H1 (cell line): ENCODE data around the gene GTF3C5. TPM values are rescaled to one million over a fixed set of nuclear protein-coding genes. Genes with fewer than 3 reads are reported as not detected.

Source experiments
- CTCF ChIA-PET: fragments of 300-600 bp; sonication (Branson Sonifier 250); formaldehyde crosslinking; loops from one replicate; lab custom pipeline; 2021; ENCODE audit not compliant: partially characterized antibody; lab: Charles Lee
- POLR2A ChIA-PET: fragments of 300-600 bp; sonication (Branson Sonifier 250); formaldehyde crosslinking; loops from one replicate; lab custom pipeline; 2021; ENCODE audit warnings: inconsistent platforms; ENCODE audit not compliant: partially characterized antibody; lab: Charles Lee
- DNase-seq, 2 experiments: peaks; one replicate each; pipeline versions ENCODE4 v3.0.0 to v3.0.0-alpha.2; 2010 to 2022; ENCODE audit warnings: low spot score in 2 of 2, low read depth in 1 of 2, mixed read lengths in 1 of 2
- FAIRE-seq: peaks from 2 replicates; lab custom pipeline; 2011; peaks lifted over from hg19 to GRCh38; lab: Jason Lieb, UNC
- H2AFZ ChIP-seq: 2 replicates; pipeline ENCODE4 v1.8.1; 2012; ENCODE audit warnings: low read length, inconsistent platforms
- H2AK5ac ChIP-seq: 2 replicates; pipeline ENCODE4 v1.6.1; 2013; ENCODE audit warnings: low read depth, low read length
- H2BK120ac ChIP-seq: replicated peaks from 2 replicates; pipeline ENCODE3; 2013; ENCODE audit warnings: low read depth, low read length, inconsistent platforms
- H2BK12ac ChIP-seq: 2 replicates; pipeline ENCODE4 v1.6.1; 2013; ENCODE audit warnings: low read depth, low read length
- H2BK15ac ChIP-seq: 2 replicates; pipeline ENCODE4 v1.6.1; 2013; ENCODE audit warnings: low read length
- H2BK20ac ChIP-seq: 2 replicates; pipeline ENCODE4 v1.6.1; 2013; ENCODE audit warnings: low read length
- H2BK5ac ChIP-seq: 2 replicates; pipeline ENCODE4 v1.6.1; 2013; ENCODE audit warnings: low read depth, low read length
- H3K14ac ChIP-seq: 2 replicates; pipeline ENCODE4 v1.6.1; 2013; ENCODE audit warnings: inconsistent platforms; ENCODE audit not compliant: insufficient read length
- H3K18ac ChIP-seq: 2 replicates; pipeline ENCODE4 v1.6.1; 2013; ENCODE audit warnings: low read length; ENCODE audit errors: extremely low read depth
- H3K23ac ChIP-seq: 2 replicates; pipeline ENCODE4 v1.6.1; 2013; ENCODE audit warnings: inconsistent platforms; ENCODE audit not compliant: insufficient read length
- H3K23me2 ChIP-seq: 2 replicates; pipeline ENCODE4 v1.6.1; 2013; ENCODE audit warnings: low read depth, low read length
- H3K27ac ChIP-seq: 2 replicates; pipeline ENCODE4 v1.6.1; 2011; ENCODE audit warnings: low read depth, low read length, inconsistent platforms
- H3K27me3 ChIP-seq, 4 experiments: replicated peaks in 1 of 4; 1 replicate in 1 of 4; 2 replicates in 3 of 4; pipeline versions ENCODE4 v1.6.1 to v1.8.1; 2011 to 2013; ENCODE audit warnings: low read length in 3 of 4, mild to moderate bottlenecking in 3 of 4, inconsistent platforms in 2 of 4, mixed read lengths in 2 of 4, moderate library complexity in 1 of 4; ENCODE audit not compliant: control insufficient read depth in 3 of 4, insufficient read depth in 3 of 4; ENCODE audit errors: extremely low read depth in 1 of 4
- H3K36me3 ChIP-seq, 4 experiments: 2 replicates each; pipeline versions ENCODE4 v1.6.1 to v1.8.1; 2011 to 2013; ENCODE audit warnings: mild to moderate bottlenecking in 4 of 4, low read length in 3 of 4, moderate library complexity in 2 of 4, control low read depth in 1 of 4, inconsistent platforms in 1 of 4; ENCODE audit not compliant: insufficient read depth in 4 of 4, control insufficient read depth in 2 of 4
- H3K4ac ChIP-seq: replicated peaks from 2 replicates; pipeline ENCODE3; 2013; ENCODE audit warnings: low read length, low read depth, mixed read lengths, inconsistent platforms; ENCODE audit not compliant: insufficient read length
- H3K4me1 ChIP-seq, 4 experiments: replicated peaks in 1 of 4; 1 replicate in 1 of 4; 2 replicates in 3 of 4; pipeline versions ENCODE4 v1.6.1 to v1.8.1; 2011 to 2013; ENCODE audit warnings: low read length in 3 of 4, inconsistent platforms in 2 of 4, mixed read lengths in 1 of 4; ENCODE audit not compliant: insufficient read depth in 4 of 4, control insufficient read depth in 3 of 4
- H3K4me2 ChIP-seq, 2 experiments: 2 replicates each; pipeline versions ENCODE4 v1.6.1 to v1.8.1; 2011 to 2013; ENCODE audit warnings: low read depth in 2 of 2, low read length in 2 of 2, control low read depth in 1 of 2, inconsistent platforms in 1 of 2, mild to moderate bottlenecking in 1 of 2; ENCODE audit not compliant: insufficient read depth in 1 of 2
- H3K4me3 ChIP-seq, 4 experiments: fragments of 200-600, 300-600 bp in 1 of 4; sonication (generic), shearing (Covaris generic), sonication (Bioruptor Twin) in 1 of 4; 2 replicates each; pipeline versions ENCODE4 v1.5.1 to v1.8.1; 2011 to 2016; ENCODE audit warnings: low read length in 4 of 4, low read depth in 3 of 4, control low read depth in 2 of 4, inconsistent platforms in 2 of 4, mild to moderate bottlenecking in 2 of 4, mixed read lengths in 1 of 4, moderate library complexity in 1 of 4; ENCODE audit not compliant: insufficient read depth in 2 of 4; ENCODE audit errors: extremely low read depth in 1 of 4
- H3K56ac ChIP-seq: replicated peaks from 2 replicates; pipeline ENCODE3; 2013; ENCODE audit warnings: low read depth, mild to moderate bottlenecking, mixed read lengths, low read length, inconsistent platforms; ENCODE audit not compliant: insufficient read length
- H3K79me1 ChIP-seq: 2 replicates; pipeline ENCODE4 v1.6.1; 2013; ENCODE audit warnings: low read depth, low read length, control low read depth
- H3K79me2 ChIP-seq, 2 experiments: 2 replicates each; pipeline versions ENCODE4 v1.6.1 to v1.8.1; 2012 to 2013; ENCODE audit warnings: low read length in 2 of 2, mild to moderate bottlenecking in 2 of 2, inconsistent platforms in 1 of 2; ENCODE audit not compliant: insufficient read depth in 2 of 2, control insufficient read depth in 1 of 2
- H3K9ac ChIP-seq, 4 experiments: replicated peaks in 1 of 4; 1 replicate in 1 of 4; 2 replicates in 3 of 4; pipeline versions ENCODE4 v1.6.1 to v1.8.1; 2011 to 2013; ENCODE audit warnings: low read depth in 3 of 4, low read length in 3 of 4, control low read depth in 2 of 4, mild to moderate bottlenecking in 2 of 4, moderate library complexity in 2 of 4, inconsistent platforms in 1 of 4; ENCODE audit errors: extremely low read depth in 1 of 4
- H3K9me3 ChIP-seq, 2 experiments: 2 replicates each; pipeline versions ENCODE4 v1.6.1 to v1.8.1; 2012 to 2013; ENCODE audit warnings: mild to moderate bottlenecking in 2 of 2, moderate library complexity in 2 of 2, control low read depth in 1 of 2, inconsistent platforms in 1 of 2, low read depth in 1 of 2, low read length in 1 of 2, mixed read lengths in 1 of 2; ENCODE audit not compliant: insufficient read depth in 2 of 2
- H4K20me1 ChIP-seq, 2 experiments: replicated peaks in 1 of 2; 2 replicates each; pipeline versions ENCODE3 to v1.8.1; 2011 to 2013; ENCODE audit warnings: inconsistent platforms in 2 of 2, low read length in 2 of 2, mild to moderate bottlenecking in 1 of 2; ENCODE audit not compliant: insufficient read depth in 2 of 2, control insufficient read depth in 1 of 2
- H4K5ac ChIP-seq: 2 replicates; pipeline ENCODE4 v1.6.1; 2013; ENCODE audit warnings: low read length, low read depth, mixed read lengths, inconsistent platforms; ENCODE audit not compliant: insufficient read length
- H4K8ac ChIP-seq: 2 replicates; pipeline ENCODE4 v1.8.0; 2013; ENCODE audit warnings: mild to moderate bottlenecking, moderate library complexity, low read length, inconsistent platforms; ENCODE audit not compliant: insufficient read depth; ENCODE audit errors: extremely low read depth
- H4K91ac ChIP-seq: replicated peaks from 2 replicates; pipeline ENCODE3; 2013; ENCODE audit warnings: low read length, mixed read lengths, inconsistent platforms; ENCODE audit not compliant: insufficient read length
- CEBPB ChIP-seq: IDR thresholded peaks from 2 replicates; pipeline ENCODE4 v1.6.1; 2012; ENCODE audit warnings: low read depth, low read length
- JUND ChIP-seq: IDR thresholded peaks from 2 replicates; pipeline ENCODE4 v1.6.1; 2011; ENCODE audit warnings: mild to moderate bottlenecking, improper control_type of control experiment, low read length
- POLR2A ChIP-seq, 2 experiments: IDR thresholded peaks; 1 replicate in 1 of 2; 2 replicates in 1 of 2; pipeline ENCODE4 v1.6.1; 2011; ENCODE audit warnings: low read depth in 2 of 2, low read length in 2 of 2, mild to moderate bottlenecking in 2 of 2; ENCODE audit errors: control extremely low read depth in 1 of 2
- SIX5 ChIP-seq: IDR thresholded peaks from 2 replicates; pipeline ENCODE4 v1.6.1; 2011; ENCODE audit warnings: mild to moderate bottlenecking, low read depth, low read length
- TAF7 ChIP-seq: optimal IDR thresholded peaks from 2 replicates; pipeline ENCODE3; 2011; ENCODE audit warnings: low read depth, mild to moderate bottlenecking, inconsistent platforms, low read length, moderate library complexity, borderline replicate concordance
- WGBS, 2 experiments: shearing (Covaris generic) in 1 of 2; methylation state at CpG; one replicate each; pipeline versions ENCODE4 v1.1.6 to v1.1.7; 2013 to 2015; ENCODE audit warnings: low lambda C conversion rate in 2 of 2, mixed read lengths in 2 of 2, inconsistent platforms in 1 of 2, low coverage in 1 of 2, missing lambda C conversion rate in 1 of 2; ENCODE audit not compliant: insufficient replicate concordance in 2 of 2, insufficient coverage in 1 of 2, insufficient read length in 1 of 2; ENCODE audit errors: extremely low coverage in 1 of 2, missing lambda C conversion rate in 1 of 2; 5-methylcytosine and 5-hydroxymethylcytosine counted together
- polyA plus RNA-seq, 7 experiments: library from polyadenylated mRNA; depleted of rRNA in 3 of 7; stranded (reverse) in 5 of 7; unstranded in 2 of 7; fragments of >200 nt in 5 of 7; fragments of 200-250 nt in 2 of 7; gene quantifications; 1 replicate in 5 of 7; 2 replicates in 1 of 7; 4 replicates in 1 of 7; pipeline versions ENCODE4 v1.2.1 to v1.2.3, GENCODE V29; 2011 to 2013; ENCODE audit warnings: missing spikeins in 2 of 7, mixed read lengths in 2 of 7
- total RNA-seq: library from RNA; stranded (reverse); fragmentation: NEBNext Ultra II Directional; extraction: Animal tissue kit (Norgen Biotek cat#: 25700); gene quantifications from 2 replicates; pipeline ENCODE4 v1.2.1, GENCODE V29; 2021

Gene GTF3C5
- total and polyA plus RNA-seq, 2 of the 8 experiments (the other 6 are each of a cell fraction or from before 2014, with no cell fraction given) = 78.7 to 87.1 TPM

GRCh38 chr9:133090187-133090586 is 59.4 kb downstream of the GTF3C5 start:
- Histone ChIP-seq H4K5ac (no peak overlapping the region), H2BK12ac (no peak overlapping the region), H4K8ac (no peak overlapping the region), H2BK15ac (no peak overlapping the region), H3K23ac (no peak overlapping the region), H3K18ac (no peak overlapping the region), H3K36me3 (no peaks in the 10 kb centered on the region), H2AK5ac (no peak overlapping the region), H3K9ac (no peak overlapping the region), H3K79me2 (no peaks in the 10 kb centered on the region), H3K4me3 (no peak overlapping the region), H3K56ac (no peak overlapping the region), H3K79me1 (no peaks in the 10 kb centered on the region), H4K20me1 (no peaks in the 10 kb centered on the region), H2BK120ac (no peak overlapping the region), H2AFZ (no peak overlapping the region), H3K27ac (no peak overlapping the region), H3K4me2 (no peak overlapping the region), H3K23me2 (no peaks in the 10 kb centered on the region), H3K27me3 (peaks cover 0 to 3% (median 0%) of the 10 kb centered on the region in 4 experiments; a peak in 1 of 7 replicates), H3K9me3 (no peaks in the 10 kb centered on the region), H2BK5ac (no peak overlapping the region), H3K4ac (no peak overlapping the region), H4K91ac (no peak overlapping the region), H3K4me1 (no peaks in the 10 kb centered on the region), H3K14ac (no peak overlapping the region), H2BK20ac (no peak overlapping the region)
- POLR2A ChIA-PET = no interaction called here
- DNase-seq (no peak), FAIRE-seq (no peak)
- no peak for TF ChIP-seq SIX5
- TF ChIP-seq JUND = no peak
- no peak for TF ChIP-seq POLR2A (IDR thresholded peaks at IDR 0.05; ENCODE audit: control extremely low read depth in 1 of 2, low read depth in 2 of 2, low read length in 2 of 2)
- no peak for TF ChIP-seq CEBPB
- no peak for TF ChIP-seq TAF7
- WGBS, 2 experiments = 87% methylated on average over 6 of the region's 6 CpGs; no CpG with 5 or more reads in 1 of the 2 experiments
- CTCF ChIA-PET = interaction anchor here (0.8 to 2.9 kb wide), 7 partner anchors 13 to 239 kb away, joined by 3 to 23 read pairs (median 4); no protein-coding TSS in a partner anchor
